ENCODE measurements around the gene HOXA10.
A peak's percentile ranks its signal among the peaks of the same experiment; 100 is the strongest.

The HOXA10 gene

DNA sequence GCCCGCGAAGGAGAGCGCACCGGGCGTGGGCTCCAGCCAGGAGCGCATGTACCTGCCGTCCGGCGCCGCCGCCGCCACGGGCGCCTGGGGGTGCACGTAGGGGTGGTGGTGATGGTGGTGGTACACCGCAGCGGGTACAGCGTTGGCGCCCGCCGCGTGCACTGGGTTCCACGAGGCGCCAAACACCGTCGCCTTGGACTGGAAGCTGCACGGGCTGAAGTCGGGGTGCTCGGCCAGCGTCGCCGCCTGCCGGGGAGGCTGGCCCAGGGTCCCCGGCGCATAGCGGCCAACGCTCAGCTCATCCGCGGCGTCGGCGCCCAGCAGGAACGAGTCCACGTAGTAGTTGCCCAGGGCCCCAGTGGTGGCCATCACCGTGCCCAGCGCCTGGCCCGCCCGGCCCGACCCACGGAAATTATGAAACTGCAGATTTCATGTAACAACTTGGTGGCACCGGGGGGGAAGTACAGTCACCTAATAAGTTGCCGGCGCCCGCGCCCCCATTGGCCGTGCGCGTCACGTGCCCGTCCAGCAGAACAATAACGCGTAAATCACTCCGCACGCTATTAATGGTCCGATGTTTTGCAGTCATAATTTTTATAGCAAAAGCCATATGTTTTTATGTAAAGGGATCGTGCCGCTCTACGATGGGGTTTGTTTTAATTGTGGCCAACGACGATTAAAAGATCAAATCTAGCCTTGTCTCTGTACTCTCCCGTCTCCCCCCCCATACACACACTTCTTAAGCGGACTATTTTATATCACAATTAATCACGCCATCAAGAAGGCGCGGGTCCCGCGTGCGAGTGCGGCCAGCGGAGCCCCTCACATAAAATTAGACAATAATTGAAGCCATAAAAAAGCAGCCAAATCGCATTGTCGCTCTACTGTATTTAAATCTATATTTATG lies 8.8 kb downstream of the HOXA10 start, which contains the start of gene HOXA9:
TSS of gene HOXA9 (minus strand) at position 449 of the 907 bp plus-strand sequence. CDS start at position 369, 80 bp downstream.
- DNase-seq, result no peak

GRCh38 chr7:27164367-27165088 lies 9.6 kb downstream of the HOXA10 start:
- DNase-seq, result no peak

GRCh38 chr7:27164045-27164366 lies 10.1 kb downstream of the HOXA10 start:
- DNase-seq, result no peak

GRCh38 chr7:27163288-27164044 lies 10.7 kb downstream of the HOXA10 start:
- DNase-seq, result no peak

- no peak for DNase-seq
These were observed 11.4 kb downstream of the HOXA10 start for GRCh38 chr7:27162561-27163287.

GRCh38 chr7:27161721-27162560 lies 12.2 kb downstream of the HOXA10 start:
- DNase-seq, result no peak

DNA sequence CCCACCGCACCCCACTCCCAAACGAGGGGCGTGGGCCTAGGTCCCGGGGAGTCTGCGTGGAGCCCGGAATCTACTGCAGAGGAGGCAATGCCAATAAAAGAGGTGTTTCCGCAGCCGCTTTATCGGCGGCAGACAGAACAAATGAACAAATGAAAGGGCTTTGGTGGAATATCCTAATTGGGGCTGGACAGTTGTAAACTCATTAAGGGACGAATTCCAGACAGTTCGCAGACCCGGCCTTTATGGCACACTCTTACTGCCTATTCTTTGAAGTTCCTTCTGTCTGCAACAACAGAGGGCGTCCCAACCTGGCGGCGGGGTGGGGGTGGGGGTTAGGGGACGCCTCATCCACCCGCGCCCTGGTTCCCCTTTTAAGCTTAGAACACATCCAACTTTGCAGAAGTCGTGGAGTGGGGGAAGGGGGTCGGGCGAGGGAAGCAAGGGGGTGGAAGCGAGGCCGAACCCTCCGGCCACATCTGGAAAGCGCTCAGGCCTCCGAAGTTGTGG lies 12.9 kb downstream of the HOXA10 start:
- no peak for DNase-seq

GRCh38 chr7:27160546-27161213 lies 13.4 kb downstream of the HOXA10 start:
- DNase-seq, result peak; percentile 89

GRCh38 chr7:27160145-27160545 lies 14.0 kb downstream of the HOXA10 start:
- DNase-seq, result no peak

GRCh38 chr7:27159266-27160144 lies 14.6 kb downstream of the HOXA10 start:
- DNase-seq, result no peak

DNA sequence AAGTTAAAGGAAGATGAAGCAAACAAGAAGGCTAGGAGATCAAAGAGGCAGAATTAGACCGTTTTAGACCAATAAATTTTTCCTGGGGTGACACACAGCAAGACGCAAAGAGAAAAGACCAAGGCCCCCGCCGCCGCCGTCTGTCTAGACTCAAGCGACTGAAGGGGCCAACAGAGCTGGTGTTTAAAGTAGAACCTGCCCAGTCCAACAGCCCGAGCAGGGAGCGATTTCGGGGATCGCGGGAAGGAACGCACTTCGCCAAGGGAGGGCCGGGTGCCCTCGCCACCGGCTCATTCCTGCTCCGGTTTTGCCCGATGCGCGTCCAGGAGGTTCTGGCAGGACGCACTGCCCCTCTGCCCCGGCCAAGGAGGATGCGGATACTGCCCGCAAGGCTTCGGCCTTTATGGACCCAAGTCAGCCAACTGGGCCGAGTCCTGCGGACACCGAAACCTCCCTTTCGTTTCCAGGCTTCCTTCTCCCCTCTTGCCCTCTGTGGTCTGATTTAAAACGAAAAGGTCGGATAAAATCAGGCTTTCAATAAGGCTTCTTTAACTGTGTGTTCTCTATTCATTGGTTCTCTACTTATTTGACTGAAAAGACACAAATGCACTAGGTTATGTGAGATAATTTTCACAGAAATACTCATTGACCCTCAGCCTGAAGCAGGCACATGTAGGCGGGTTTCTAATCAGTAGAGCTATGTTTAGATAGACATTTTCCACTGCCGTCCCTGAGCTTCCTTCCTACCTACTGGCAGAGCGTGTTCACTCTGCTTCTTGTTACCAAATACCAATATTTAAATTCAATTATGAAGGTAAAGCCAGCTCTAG lies 15.5 kb downstream of the HOXA10 start:
- DNase-seq, result no peak

- no peak for DNase-seq
These were observed 16.3 kb downstream of the HOXA10 start for GRCh38 chr7:27157702-27158431.

DNA sequence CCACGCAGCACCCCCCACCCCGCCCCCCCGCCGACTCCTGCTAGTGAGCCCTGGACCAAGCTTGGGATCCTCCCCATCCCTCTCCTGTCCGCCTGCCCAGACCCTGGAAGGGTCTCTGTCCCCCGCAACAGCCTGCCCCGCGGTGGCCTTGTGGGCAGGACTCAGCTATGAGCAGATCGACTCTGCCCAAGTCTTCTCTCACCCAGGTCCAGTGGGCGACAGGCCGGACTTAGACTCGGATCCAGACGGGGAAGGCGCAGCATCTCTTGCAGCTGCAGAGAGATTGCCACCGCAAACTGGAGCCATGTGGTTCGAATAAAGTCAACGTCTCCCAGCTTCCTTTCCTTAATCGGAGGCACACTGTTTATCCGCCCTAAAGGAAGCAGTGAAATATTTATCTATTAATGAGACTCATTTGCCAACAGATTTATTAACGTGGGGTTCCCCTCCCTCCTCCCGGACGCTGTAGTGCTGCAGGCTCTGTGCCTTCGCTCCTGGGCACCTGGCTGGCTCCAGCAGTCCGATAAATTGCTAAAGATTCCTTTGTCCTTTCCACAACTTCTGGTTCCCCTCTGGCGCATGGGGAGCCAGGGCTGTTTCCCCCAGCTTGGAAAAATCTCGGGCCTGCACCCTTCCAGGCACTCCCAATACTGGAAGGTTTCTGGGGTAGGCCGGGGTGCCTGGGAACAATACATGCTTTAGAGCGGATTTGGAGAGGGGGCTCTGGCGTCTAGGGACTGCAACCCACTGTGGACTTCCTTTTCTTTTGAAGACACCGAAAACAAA lies 17.0 kb downstream of the HOXA10 start:
- DNase-seq, result no peak

GRCh38 chr7:27156508-27156898 lies 17.6 kb downstream of the HOXA10 start, which contains the start of gene HOXA7:
Gene HOXA7, minus strand, starts transcription at chr7:27156675. Its CDS starts 130 bp downstream, at chr7:27156545.
- no peak for DNase-seq

DNA sequence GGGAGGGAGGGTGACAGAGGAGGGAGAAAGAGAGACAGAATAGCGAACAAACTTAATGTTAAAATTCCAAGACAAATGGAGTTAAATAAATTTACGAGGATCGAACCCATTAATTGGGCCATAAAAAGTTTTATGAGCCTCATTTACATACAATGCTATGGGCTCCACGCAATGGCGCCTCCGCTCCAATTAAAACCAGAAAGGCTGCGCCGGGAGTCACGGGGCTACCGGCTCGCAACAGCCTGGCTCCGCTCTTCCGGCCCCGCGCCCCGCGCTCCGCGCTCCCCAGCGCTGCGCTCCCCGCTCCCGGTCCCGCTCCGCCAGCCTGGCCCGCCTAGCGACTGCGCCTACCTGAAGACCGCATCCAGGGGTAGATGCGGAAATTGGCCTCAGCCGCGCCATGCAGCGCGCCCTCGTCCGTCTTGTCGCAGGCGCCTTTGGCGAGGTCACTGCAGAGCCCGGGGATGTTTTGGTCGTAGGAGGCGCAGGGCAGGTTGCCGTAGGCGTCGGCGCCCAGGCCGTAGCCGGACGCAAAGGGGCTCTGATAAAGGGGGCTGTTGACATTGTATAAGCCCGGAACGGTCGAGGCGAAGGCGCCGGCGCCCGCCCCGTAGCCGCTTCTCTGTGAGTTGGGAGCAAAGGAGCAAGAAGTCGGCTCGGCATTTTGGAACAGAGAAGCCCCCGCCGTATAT lies 18.2 kb downstream of the HOXA10 start:
- no peak for DNase-seq
